HG02973 (cell line): ENCODE measurements around the gene MPPED1.

Experiments used
- ATAC-seq: cut with Tn5 transposase; IDR thresholded peaks from one replicate; pipeline ENCODE4 v1.9.1; 2021; ENCODE audit warnings: moderate library complexity; ENCODE audit not compliant: unreplicated experiment

Gene MPPED1

DNA sequence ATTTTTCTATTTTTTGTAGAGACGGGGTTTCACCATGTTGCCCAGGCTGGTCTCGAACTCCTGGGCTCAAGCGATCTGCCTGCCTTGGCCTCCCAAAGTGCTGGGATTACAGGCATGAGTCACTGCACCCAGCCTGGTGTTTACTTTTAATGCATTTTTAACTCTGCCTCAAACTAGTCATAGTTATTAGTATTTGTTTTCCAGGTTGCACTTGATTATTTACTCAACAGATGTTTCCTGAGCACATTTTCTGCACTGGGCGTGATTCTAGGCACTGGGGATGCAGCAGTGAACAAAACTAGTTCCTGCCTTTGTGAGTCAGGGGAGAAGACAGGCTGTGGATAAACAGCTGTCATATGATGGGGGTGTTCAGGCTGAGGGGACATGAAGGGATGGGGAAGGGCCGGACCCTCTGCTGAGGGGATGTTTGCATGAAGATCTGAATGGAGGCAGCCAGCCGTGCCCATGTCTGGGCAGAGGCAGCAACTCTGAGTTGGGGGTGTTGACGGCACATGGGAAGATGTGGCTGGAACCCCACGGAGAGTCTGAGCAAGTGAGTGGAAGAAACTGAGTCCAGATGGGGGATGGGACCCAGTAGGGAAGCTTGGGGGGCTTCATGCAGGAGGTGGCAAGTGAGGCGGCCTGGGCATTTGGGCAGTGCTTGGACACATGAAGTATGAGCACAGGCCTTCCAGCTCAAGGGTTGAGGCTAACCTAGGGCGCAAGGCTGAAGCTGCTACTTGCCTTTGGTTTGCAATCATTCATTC, 34.4 kb downstream of the MPPED1 start:
- ATAC-seq: no peak

DNA sequence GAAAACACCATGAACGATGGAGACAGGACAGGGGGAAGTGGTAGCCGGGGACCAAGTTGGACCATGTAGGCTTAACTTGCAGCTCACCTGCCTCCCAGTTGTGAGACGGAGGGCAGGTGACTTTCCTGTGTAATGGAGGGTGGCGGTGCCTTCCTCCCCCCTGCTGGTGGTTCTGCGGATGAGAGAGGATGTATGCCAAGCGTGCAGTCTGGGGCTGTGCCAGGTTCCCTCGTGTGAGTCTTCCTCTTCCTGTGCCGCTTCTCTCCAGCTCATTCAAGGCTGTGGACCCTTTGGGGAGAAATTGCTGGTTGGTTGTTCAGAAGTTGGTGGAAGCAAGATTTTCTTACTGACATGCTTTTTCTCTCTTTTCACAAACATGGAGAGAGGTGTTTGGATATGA, 35.1 kb downstream of the MPPED1 start:
- ATAC-seq: no peak

DNA sequence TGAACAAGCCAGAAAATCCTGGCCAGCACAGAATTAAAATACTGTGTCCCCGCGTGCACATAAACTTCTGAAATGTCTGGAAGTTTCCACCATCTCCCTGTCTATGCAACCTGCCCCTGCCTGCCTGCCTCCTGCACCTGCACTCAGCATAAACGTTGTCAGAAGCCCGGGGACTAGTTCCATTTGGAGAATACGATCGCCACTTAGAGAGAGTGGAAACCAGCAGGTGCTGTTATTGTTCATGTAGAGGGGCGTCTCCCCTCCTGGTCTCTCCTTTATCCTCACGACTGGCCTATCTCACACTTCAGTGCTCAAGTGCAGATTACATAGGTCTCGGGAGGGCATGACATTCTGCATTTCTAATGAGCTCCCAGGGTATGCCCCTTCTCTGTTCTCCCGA, 35.6 kb downstream of the MPPED1 start:
- no peak for ATAC-seq

DNA sequence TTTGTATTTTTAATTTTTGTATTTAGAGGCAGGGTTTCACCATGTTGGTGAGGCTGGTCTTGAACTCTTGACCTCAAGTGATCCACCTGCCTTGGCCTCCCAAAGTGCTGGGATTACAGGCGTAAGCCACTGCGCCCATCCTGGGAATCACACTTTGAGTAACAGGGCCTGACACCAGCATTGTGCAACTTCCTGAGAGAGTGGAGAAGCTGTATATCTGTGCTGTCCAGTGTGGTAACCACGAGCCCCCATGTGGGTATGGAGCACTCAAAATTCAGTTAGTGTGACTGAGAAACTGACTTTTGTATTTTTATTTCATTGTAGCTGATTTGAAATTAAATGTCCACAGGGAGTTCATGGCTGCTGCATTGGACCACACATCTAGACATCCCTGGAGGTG, 36.2 kb downstream of the MPPED1 start:
- ATAC-seq: no peak

DNA sequence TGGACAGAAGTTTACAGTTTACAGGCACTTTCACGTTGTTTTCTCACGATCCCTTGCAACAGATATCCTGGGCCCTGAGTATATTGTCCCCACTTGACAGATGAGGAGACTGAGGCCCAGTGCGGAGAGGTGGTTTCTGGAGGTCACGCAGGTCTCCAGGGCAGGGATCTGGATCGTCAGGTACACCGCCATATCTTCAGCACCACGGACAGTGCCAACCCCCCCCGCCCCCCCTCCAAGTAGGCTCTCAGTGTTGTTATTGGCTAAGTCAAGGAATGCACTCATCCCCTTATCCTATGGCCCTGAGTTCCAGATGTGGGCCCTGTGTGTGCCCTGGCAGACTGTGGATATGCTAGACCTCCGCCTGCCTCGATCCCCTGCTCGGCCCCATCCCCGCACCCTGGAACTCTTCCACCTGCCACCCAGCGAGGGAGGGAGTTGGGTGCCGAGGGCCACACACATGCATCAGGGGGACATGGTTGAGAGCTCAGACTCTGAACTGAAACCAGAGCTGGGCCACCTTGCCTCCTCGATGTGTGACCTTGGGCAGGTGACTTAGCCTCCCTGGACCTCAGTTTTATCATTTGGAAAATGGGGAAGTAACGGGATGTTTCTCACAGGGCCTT, 37.5 kb downstream of the MPPED1 start:
- ATAC-seq: no peak

DNA sequence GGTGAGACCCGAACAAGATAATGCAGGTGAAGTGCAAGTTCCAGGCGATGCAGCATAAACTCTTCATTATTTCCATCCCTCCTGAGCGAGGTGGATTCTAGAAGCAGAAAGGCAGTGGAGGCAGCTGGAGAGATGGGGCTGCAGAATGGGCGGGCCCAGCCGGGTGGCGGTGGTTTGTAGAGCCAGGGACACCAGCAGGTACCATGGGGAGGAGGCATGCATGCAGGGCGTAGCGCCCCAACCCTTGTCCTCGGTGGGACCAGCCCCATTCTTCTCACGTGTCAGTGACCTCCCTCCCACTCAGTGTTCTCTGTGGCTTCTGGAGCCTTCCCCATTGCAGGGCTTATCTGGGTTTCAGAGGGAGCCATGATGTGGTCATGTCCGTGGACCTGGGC, 38.0 kb downstream of the MPPED1 start:
- no peak for ATAC-seq

DNA sequence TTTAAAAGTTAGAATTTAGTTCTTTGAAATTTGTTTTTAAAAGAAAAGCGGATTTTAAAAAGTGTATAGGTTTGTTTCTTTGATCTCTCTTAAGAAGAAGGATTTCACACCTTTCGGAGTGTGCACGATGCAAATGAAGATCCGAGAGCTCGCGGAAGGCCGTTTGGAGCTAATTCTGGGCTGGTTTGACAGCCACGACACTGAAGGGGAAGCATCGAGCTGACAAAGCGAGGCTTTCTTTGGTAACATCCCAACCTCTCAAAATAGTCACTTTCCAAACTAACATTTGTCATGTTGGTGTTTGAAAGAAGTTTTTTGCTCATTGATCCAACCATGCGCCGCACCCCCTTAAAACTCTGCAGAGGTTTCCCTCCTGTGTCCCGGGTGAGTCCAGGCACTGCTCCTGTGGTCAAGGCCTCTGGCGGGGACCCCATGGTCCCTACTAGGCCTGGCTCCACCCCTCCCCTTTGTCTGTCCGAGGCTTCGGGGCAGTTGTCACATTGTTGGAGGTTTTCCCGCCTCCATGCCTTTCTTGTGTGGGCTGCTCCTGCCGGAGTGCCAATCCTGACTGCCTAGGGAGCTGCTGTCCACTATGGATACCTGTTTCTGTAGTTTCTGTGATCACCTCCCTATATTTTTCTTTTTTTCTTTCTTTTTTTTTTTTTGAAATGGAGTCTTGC, 39.7 kb downstream of the MPPED1 start:
- no peak for ATAC-seq

DNA sequence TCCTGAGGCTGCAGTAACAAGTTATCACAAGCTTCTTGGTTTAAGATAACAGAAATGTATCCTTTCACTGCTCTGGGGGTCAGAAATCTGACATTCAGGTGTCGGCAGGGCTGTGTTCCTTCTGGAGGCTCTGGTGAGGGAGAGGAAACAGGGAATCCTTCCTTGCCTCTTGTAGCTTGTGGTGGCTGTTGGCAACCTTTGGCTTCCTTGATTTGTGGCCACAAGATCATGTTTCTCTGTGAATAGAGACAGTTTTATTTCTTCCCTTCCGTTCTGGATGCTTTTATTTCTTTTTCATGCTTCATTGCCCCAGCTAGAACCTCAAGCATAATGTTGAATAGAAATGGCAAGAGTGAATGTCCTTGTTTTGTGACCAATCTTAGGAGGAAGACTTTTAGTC, 44.0 kb downstream of the MPPED1 start:
- ATAC-seq: no peak

DNA sequence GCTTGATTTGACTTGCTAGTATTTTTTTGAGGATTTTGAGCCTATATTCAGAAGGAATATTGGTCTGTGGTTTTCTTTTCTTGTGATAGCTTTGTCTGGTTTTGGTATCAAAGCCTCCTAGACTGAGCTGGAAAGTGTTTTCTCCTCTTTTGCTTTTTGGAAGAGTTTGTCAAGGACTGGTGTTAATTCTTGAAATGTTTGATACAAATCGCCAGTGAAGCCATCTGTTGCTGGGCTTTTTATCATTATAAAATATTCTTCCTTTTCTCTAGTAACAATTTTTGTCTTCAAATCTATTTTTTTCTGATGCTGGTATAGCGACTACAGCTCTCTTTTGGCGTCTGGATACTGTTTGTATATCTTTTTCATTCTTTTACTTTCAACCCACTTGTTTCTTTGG, 45.2 kb downstream of the MPPED1 start:
- ATAC-seq: no peak

DNA sequence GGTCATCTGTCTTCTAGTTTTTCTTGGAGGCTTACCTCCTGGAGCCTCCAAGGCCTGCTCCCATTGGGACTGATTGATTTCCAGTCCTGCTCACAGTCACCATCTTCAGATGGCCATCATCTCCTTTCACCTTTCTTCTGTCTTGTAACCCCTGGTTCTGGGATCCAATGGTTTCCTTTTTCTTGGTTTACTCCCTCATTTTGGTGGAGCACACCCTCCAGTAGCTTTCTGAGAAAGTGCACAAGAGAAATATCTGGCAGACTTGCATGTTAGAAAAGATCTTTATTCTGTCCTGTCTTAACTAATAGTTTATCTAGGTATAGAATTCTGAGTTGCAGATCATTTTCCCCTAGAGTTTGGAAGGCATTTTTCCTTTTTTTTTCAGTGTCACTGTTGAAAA, 50.9 kb downstream of the MPPED1 start:
- no peak for ATAC-seq

DNA sequence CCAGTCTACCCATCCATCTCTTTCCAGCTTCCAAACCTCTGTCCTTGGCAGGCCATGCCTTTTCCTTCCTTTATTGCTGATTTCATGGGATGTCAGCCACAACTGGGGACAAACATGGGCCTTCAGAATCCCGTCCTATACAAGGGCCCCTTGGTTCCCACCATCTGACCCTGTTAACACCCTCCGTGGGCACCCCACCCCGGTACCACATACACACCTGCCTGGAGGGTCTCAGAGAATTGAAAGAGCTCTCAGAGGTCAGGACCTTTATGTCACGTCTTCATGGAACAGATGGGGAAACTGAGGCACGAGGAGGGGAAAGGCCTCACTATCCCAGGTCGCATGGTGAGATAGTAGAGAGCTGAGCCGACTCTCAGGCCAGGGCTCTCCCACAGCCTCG, 53.0 kb downstream of the MPPED1 start:
- ATAC-seq: no peak

DNA sequence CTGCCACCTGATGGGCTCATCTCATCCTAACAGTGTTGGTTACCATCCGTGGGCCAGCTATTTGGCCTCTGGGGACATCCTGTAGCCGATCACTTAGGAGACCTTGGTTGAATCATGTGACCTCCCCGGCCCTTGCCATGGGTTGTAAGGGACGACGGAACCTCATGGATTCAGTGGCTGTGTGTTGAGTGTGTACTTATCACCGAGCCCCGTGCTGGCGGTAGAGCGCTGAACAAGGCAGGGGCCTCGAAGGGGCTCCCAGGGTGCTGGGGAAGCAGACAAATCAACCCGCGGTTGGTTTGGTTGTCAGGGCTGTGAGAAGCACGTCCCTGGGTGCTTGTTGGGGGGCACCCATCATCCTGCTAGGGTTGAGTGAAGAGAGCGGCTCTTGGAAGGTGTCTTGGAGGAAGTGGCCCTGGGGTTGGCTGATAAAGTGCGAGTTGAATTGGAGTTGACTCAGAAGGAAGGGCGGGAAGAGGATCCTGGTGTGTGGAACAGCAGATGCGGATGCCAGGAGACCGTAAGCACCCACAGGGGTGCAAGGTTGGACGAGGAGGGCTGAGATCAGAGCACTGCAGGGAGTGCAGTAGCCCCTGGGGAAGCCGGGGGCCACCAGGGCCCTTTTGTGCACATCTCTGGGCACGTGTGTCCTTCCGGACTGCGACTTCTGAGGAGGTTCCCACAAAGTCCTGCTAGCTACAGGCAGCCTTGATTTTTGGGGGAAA, 53.6 kb downstream of the MPPED1 start:
- ATAC-seq: no peak

DNA sequence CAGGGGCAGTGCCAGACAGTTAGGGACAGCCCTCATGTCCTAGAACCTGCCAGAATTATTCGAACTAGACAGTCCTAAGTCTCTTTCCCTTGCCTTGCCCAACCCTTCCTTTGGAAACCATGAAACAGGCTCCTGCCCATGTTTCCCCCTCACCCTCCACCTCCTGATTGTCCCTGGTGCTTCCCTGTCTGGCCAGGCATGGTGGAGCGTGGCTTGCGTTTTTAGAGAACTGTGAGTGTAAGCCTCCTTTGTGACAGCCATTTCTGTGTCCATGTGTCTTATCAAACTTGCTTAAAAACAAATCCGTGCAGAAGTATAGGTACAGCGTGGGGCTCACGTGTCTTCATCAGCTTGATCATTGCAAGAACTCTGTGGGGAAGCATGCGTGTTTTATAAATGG, 54.9 kb downstream of the MPPED1 start:
- no peak for ATAC-seq

DNA sequence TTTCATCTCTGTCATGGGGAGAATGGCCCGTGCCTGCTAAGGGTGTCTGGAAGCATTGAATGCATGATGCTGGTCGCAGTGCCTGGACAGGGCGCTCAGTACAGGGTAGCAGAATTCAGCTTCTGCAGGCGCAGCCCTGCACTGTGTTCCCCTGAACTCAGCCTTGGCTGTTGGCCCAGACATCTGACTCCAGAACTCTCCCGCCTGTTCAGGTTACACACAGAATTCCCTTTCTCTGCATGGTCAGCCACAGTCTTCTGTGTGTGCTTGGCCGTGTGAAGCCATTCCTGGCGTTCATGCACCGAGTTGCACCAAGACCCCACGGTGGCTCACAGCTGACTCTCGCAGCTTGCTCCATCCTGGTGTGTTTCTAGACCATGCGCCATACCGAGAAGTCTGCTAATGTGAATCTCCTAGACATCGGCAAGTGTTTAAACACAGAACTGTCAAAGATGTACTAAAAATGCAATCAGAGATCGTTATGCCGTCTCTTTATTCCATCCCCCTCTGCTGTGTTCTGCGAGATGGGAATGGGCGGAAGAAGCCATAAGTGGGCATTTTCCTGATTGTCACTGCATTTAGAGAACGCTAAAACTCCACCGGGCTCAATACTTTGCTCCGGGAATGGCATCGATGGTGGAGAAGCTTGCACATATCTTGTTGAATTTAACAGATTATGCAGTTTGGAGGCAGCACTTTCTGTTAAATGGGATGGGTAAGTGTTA, 55.6 kb downstream of the MPPED1 start:
- no peak for ATAC-seq

DNA sequence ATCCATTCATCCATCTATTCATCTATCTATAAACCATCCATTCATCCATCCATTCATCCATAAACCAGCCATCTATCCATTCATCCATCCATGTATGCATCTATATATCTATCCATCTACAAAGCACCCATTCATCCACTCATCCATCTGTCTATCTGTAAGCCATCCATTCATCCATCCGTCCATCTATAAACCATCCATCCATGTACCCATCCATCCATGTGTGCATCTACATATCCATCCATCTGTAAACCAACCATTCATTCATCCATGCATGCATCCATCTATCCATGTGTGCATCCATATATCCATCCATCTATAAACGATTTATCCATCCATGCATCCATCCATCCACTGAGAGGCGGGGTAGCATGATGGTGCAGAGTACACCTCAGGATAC, 58.4 kb downstream of the MPPED1 start:
- ATAC-seq: no peak

DNA sequence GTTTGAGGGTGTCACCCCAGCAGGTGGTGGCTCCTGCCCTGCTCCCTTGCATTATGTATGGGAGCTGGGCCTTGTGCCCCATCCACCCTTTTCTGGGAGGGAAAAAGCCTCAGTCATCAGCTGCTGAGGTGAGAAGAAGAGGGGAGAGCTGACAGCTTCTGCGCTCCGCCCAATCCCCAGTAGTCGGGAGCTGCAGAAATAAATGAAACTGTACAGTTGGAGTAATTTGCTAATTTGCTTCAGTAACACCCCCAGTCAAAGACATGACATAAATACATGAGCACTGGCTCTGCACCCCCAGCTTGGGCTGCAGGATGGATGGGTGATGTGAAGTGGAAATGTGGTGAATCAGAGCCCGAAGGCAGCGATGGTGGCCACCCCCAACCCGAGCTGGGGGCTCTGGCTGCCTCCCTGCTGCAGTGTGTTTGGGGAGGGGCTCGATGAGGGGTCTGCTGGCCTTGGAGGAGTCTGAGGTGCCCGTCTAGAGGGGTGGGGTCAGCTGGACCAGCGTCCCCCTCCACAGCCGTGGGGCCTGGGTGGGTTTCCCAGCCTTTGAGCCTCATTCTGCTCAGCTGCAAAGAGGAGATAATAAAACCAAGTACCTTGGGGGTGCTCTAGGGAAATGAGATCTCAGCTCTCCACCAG, 59.2 kb downstream of the MPPED1 start:
- ATAC-seq: no peak

DNA sequence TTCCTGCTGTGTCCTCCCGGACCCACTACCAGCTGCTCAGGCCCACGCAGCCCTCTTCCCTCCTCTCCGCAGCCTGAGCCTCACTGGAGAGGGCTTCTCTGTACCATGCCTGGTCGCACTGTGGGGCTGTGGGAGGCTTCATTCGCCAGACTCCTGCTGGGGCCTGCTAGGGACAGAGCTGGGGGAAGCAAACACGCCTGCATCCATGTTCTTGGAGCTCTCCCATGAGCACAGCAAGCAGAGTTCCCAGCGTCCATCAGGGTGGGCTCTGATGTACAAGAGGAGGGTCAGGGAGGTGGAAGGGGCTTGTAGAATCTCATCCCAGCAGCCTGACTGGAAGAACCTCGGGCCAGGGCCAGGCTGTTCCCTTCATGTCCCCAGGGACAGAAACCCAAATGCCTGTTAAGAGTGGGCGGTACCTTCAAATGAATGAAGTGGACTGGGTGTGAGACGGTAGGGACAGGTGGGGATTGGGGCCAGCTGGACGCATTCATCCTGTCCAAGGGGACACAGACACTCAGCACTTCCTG, 59.9 kb downstream of the MPPED1 start:
- ATAC-seq: no peak

DNA sequence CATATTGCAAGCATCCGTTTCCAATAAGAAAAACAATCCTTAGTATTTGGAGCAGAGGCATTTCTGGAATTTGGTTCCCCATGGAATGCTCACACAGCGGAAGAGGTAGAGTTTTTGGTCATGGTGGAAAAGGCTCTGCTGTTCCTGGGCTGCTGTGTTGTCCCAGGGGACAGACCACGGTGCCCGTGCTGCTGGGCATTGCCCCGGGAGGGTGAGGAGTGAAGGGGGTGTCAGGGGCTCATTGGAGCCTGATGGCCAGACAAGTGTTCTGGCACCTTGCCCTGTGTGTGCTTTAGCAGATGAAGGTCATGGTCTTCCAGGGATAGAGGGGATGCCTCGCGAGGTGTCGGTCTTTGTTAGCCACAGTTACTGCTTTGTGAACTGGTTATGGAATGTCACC, 61.2 kb downstream of the MPPED1 start:
- no peak for ATAC-seq

DNA sequence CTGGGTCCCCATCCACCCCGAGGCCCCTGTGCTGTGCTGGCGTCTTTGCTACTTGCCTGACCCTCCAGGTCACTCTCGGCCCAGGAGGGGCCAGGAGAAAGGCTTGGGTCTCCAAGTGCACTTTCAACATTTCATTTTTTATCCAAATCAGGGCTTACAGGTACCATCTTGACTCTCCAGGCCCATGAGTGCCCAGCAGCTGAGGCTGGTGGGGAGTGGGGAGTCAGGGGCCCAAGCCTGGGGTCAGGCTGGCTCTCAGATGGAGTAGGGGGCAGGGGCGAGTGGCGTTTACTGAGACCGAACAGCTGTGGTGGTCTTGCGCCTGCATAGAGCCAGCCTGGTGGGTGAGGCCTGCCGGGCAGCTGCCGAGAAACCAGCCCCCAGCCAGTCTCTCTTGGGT, 61.6 kb downstream of the MPPED1 start:
- ATAC-seq: no peak
